Lung (tissue), 12 donors: ENCODE results near the gene PTPRC. TPM values are rescaled to one million over a fixed set of nuclear protein-coding genes. Genes with fewer than 3 reads are reported as not detected.

Experiments
- ATAC-seq: fragments of 200-7000 bp; cut with Tn5 transposase; one replicate; pipeline ENCODE4 v1.9.1; 2020; ENCODE audit warnings: moderate number of reproducible peaks; ENCODE audit not compliant: insufficient read depth, low FRiP score
- DNase-seq, 3 donors: peaks; one replicate each; pipeline ENCODE4 v3.0.0-alpha.2; 2013 to 2017
- H3K27ac ChIP-seq, 2 donors: one replicate each; pipeline ENCODE4 v1.5.1; 2013; ENCODE audit warnings: mild to moderate bottlenecking in 2 of 2, moderate library complexity in 2 of 2, control low read depth in 1 of 2, inconsistent platforms in 1 of 2, low read depth in 1 of 2, low read length in 1 of 2
- H3K27me3 ChIP-seq, 3 donors: one replicate each; pipeline ENCODE4 v1.5.1; 2013; ENCODE audit warnings: low read length in 2 of 3; ENCODE audit not compliant: control insufficient read depth in 3 of 3, insufficient read depth in 3 of 3
- H3K36me3 ChIP-seq, 4 donors: one replicate each; pipeline ENCODE4 v1.5.1; 2013; ENCODE audit warnings: low read length in 4 of 4, mild to moderate bottlenecking in 1 of 4, moderate library complexity in 1 of 4; ENCODE audit not compliant: control insufficient read depth in 4 of 4, insufficient read depth in 4 of 4
- H3K4me1 ChIP-seq, 5 donors: one replicate each; pipeline ENCODE4 v1.5.1; 2013; ENCODE audit warnings: low read length in 5 of 5, mild to moderate bottlenecking in 2 of 5, moderate library complexity in 1 of 5; ENCODE audit not compliant: control insufficient read depth in 5 of 5, insufficient read depth in 5 of 5
- H3K4me3 ChIP-seq: one replicate; pipeline ENCODE4 v1.5.1; 2013; ENCODE audit warnings: mild to moderate bottlenecking, control low read depth, moderate library complexity
- H3K9ac ChIP-seq, 2 donors: one replicate each; pipeline ENCODE4 v1.5.1; 2013; ENCODE audit warnings: low read length in 2 of 2, control low read depth in 1 of 2; ENCODE audit not compliant: insufficient read depth in 1 of 2
- H3K9me3 ChIP-seq, 4 donors: one replicate each; pipeline ENCODE4 v1.5.1; 2013; ENCODE audit warnings: low read length in 3 of 4, mild to moderate bottlenecking in 1 of 4, moderate library complexity in 1 of 4; ENCODE audit not compliant: control insufficient read depth in 4 of 4, insufficient read depth in 3 of 4
- WGBS, 2 donors: extraction: QIAGEN DNeasy Blood & Tissue Kit; methylation state at CpG; one replicate each; pipeline ENCODE4 v1.1.7; 2013; 5-methylcytosine and 5-hydroxymethylcytosine counted together
- polyA plus RNA-seq, 2 donors: library from polyadenylated mRNA; stranded (reverse); fragments of 200-250 nt; gene quantifications; one replicate each; pipeline ENCODE4 v1.2.1, GENCODE V29; 2013
- total RNA-seq, 2 donors: library from RNA; depleted of rRNA in 1 of 2; stranded (reverse); fragments of >200 nt in 1 of 2; gene quantifications; one replicate each; pipeline ENCODE4 v1.2.1, GENCODE V29; 2014 to 2021
- TF ChIP-seq, protein P1 (sequence below): IDR thresholded peaks from 2 replicates; pipeline ENCODE4 v1.5.1; 2012; ENCODE audit warnings: mild to moderate bottlenecking; ENCODE audit errors: control extremely low read depth, extremely low read depth
- donor health status: control.
- donor health status: control.
- donor health status: Bipolar disorder and iron deficiency.
- donor health status: healthy.
- donor health status: DM: yes; HTN: yes; CAD: no.

The PTPRC gene
- total and polyA plus RNA-seq, 4 donors = 8.2 to 142 (median 86.1) TPM

DNA sequence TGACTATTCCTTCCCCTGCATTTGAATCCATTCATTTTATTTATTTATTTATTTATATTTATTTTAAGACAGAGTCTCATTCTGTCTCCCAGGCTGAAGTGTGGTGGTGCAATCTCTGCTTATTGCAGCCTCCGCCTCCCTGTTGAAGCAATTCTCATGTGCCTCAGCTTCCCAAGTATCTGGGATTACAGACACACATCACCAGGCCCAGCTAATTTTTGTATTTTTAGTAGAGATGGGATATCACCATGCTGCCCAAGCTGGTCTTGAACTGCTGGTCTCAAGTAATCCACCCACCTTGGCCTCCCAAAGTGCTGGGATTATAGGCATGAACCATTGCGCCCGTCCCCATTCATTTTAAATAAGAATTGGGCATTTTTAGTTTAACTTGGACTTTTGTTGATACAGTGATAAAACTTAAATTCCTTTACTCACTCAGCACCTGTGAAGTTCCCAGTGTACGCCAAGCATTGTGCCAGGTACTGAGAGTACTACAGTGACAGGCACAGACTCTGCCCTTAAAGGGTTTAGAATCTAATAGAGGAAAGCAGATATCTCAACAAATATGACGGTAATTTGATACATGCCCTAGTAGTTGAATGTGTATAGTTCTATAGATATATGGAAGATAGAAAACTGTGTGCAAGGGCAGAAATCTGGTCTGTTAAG lies 90.5 kb downstream of the PTPRC start:
- H3K4me3 ChIP-seq = no peak overlapping the region

DNA sequence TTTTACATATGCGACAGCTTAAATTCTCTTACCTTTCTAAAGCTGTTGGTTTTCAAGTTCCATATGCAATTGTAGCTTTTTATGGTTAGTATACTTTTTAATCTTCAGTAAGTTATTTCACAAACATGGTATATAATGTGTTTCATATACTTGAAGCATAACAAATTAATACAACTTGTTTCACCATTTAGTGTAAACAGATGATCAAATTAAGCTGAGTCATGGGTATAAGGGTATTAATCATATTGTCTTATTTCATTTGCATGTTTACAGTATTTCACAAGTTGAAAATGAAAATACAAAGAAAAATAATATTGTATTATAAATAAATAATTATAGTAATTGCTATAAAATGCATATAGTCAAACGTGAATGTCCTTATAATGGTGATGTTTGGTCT lies 92.1 kb downstream of the PTPRC start:
- Histone ChIP-seq H3K27me3 (no peaks in the 10 kb centered on the region), H3K36me3 (no peaks in the 10 kb centered on the region), H3K9me3 (no peaks in the 10 kb centered on the region), H3K4me3 (no peak overlapping the region), H3K4me1 (no peaks in the 10 kb centered on the region), H3K9ac (no peak overlapping the region), H3K27ac (no peak overlapping the region)
- DNase-seq (no peak), ATAC-seq (no peak)
- TF ChIP-seq, protein P1, sequence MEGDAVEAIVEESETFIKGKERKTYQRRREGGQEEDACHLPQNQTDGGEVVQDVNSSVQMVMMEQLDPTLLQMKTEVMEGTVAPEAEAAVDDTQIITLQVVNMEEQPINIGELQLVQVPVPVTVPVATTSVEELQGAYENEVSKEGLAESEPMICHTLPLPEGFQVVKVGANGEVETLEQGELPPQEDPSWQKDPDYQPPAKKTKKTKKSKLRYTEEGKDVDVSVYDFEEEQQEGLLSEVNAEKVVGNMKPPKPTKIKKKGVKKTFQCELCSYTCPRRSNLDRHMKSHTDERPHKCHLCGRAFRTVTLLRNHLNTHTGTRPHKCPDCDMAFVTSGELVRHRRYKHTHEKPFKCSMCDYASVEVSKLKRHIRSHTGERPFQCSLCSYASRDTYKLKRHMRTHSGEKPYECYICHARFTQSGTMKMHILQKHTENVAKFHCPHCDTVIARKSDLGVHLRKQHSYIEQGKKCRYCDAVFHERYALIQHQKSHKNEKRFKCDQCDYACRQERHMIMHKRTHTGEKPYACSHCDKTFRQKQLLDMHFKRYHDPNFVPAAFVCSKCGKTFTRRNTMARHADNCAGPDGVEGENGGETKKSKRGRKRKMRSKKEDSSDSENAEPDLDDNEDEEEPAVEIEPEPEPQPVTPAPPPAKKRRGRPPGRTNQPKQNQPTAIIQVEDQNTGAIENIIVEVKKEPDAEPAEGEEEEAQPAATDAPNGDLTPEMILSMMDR = no peak
- 90 to 93% methylated on average over 2 of the region's 2 CpGs for WGBS, 2 donors

More for the DNA sequence above, 90.5 kb downstream of the PTPRC start:
- Histone ChIP-seq H3K27ac (no peak overlapping the region), H3K9ac (no peak overlapping the region), H3K9me3 (no peaks in the 10 kb centered on the region), H3K4me1 (no peaks in the 10 kb centered on the region), H3K27me3 (no peaks in the 10 kb centered on the region), H3K36me3 (no peaks in the 10 kb centered on the region)
- TF ChIP-seq, protein P1 = no peak
- DNase-seq (no peak), ATAC-seq (no peak)
- 93 to 94% methylated on average over 5 of the region's 5 CpGs for WGBS, 2 donors

DNA sequence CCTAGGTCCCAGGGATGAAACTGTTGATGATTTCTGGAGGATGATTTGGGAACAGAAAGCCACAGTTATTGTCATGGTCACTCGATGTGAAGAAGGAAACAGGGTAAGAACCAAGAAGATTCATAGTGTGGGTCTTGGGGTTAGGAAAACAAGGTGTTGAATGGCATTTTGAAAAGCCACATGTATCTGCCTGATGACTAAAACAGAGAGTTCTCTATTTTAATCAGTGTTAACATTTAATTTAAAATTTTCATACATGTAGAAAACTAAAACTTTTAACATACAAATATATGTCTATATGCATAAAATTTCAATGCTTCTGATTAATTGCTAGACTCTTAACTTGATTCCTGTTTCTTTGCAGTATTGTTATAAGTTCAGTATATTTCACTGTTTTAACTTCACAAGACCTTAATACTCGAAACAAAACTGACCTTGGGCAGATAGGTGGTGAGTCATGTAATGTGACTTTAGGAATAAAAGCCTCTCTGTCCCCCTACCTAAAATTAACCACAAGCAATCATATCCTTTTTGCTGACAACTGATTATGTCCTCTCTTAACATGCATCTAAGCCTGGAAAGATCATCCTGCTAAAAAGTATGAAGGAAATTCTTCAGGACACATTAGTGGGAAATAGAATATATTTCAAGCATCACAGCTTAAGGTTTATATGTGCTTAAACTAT lies 95.6 kb downstream of the PTPRC start:
- TF ChIP-seq, protein P1 = no peak
- ATAC-seq (no peak), DNase-seq (no peak)
- H3K4me3 ChIP-seq = no peak overlapping the region
- H3K27me3 ChIP-seq = no peaks in the 10 kb centered on the region
- WGBS, 2 donors = 54 to 76% methylated on average over 2 of the region's 2 CpGs
- H3K4me1 ChIP-seq = no peaks in the 10 kb centered on the region
- H3K9me3 ChIP-seq = peaks cover 0 to 4% (median 0%) of the 10 kb centered on the region in 4 donors
- no peak overlapping the region for H3K9ac ChIP-seq
- H3K27ac ChIP-seq = no peak overlapping the region
- H3K36me3 ChIP-seq = no peaks in the 10 kb centered on the region
